GM23248 (cell line): Measurements from ENCODE around the gene CNTN4.

Experiments used
- EZH2 ChIP-seq: fragments of 200-600 bp; sonication (generic); IDR thresholded peaks from 2 replicates; pipeline ENCODE4 v1.6.1; 2018; ENCODE audit warnings: antibody characterized with exemption, mild to moderate bottlenecking; ENCODE audit not compliant: insufficient read depth, poor library complexity, severe bottlenecking
- EZH2phosphoT487 ChIP-seq: fragments of 200-600 bp; sonication (generic); IDR thresholded peaks from 2 replicates; pipeline ENCODE4 v1.6.1; 2018; ENCODE audit warnings: antibody characterized with exemption, moderate library complexity, mild to moderate bottlenecking, low read depth; ENCODE audit not compliant: insufficient read depth

- no peak for TF ChIP-seq EZH2
- TF ChIP-seq EZH2phosphoT487: no peak
Observed at GRCh38 chr3:2937055-2937454, 838.4 kb downstream of the CNTN4 start.
